OCI-LY3 (cell line): ENCODE results near the gene FBXL4.

Experiments
- H2AFZ ChIP-seq: fragments of 200-600, 300-600 bp; shearing (Covaris generic); 2 replicates; pipeline ENCODE4 v1.6.0; 2014; ENCODE audit warnings: antibody characterized with exemption, low read depth, low read length
- H3K27ac ChIP-seq: fragments of 200-600, 300-600 bp; sonication (generic); 2 replicates; pipeline ENCODE4 v1.5.1; 2014; ENCODE audit warnings: mild to moderate bottlenecking, low read length, moderate library complexity, mixed read lengths
- H3K27me3 ChIP-seq: fragments of 200-600, 300-600 bp; sonication (generic); 2 replicates; pipeline ENCODE4 v1.6.1; 2014; ENCODE audit warnings: low read depth, low read length, mixed read lengths
- H3K36me3 ChIP-seq: fragments of 200-600, 300-600 bp; sonication (generic); replicated peaks from 2 replicates; pipeline ENCODE3; 2014; ENCODE audit warnings: low read depth, low read length, mixed read lengths
- H3K4me1 ChIP-seq: fragments of 300-600, 200-600 bp; sonication (generic); 2 replicates; pipeline ENCODE4 v1.6.1; 2014; ENCODE audit warnings: low read length, mixed read lengths
- H3K4me2 ChIP-seq: fragments of 200-600, 300-600 bp; sonication (generic); 2 replicates; pipeline ENCODE4 v1.6.1; 2014; ENCODE audit warnings: low read length, mixed read lengths
- H3K4me3 ChIP-seq: fragments of 300-600, 200-600 bp; sonication (generic); 2 replicates; pipeline ENCODE4 v1.5.1; 2014; ENCODE audit warnings: antibody characterized with exemption, mild to moderate bottlenecking, low read length, moderate library complexity
- H3K79me2 ChIP-seq: fragments of 300-600, 200-600 bp; shearing (Covaris generic); 2 replicates; pipeline ENCODE4 v1.6.1; 2014; ENCODE audit warnings: mild to moderate bottlenecking, low read length, mixed read lengths
- H3K9ac ChIP-seq: fragments of 300-600, 200-600 bp; shearing (Covaris generic); 2 replicates; pipeline ENCODE4 v1.6.0; 2014; ENCODE audit warnings: mild to moderate bottlenecking, low read length, moderate library complexity
- H3K9me3 ChIP-seq: fragments of 200-600, 300-600 bp; shearing (Covaris generic); 2 replicates; pipeline ENCODE4 v1.6.1; 2014; ENCODE audit warnings: low read length, mixed read lengths; ENCODE audit not compliant: insufficient read depth
- H4K20me1 ChIP-seq: fragments of 200-600, 300-600 bp; sonication (generic); 2 replicates; pipeline ENCODE4 v1.6.1; 2016; ENCODE audit warnings: low read length, mixed read lengths; ENCODE audit not compliant: insufficient read depth
- CTCF ChIP-seq: fragments of 200-600, 300-600 bp; sonication (generic); IDR thresholded peaks from 2 replicates; pipeline ENCODE4 v1.5.1; 2014; ENCODE audit warnings: antibody characterized with exemption, low read length, low read depth
- EZH2phosphoT487 ChIP-seq: fragments of 200-600 bp; shearing (Covaris generic); IDR thresholded peaks from 2 replicates; pipeline ENCODE4 v1.6.1; 2018; ENCODE audit warnings: antibody characterized with exemption, mixed run types, low read depth

The FBXL4 gene

GRCh38 chr6:98944598-98945081 lies 3.1 kb downstream of the FBXL4 start:
- H2AFZ ChIP-seq = no peak overlapping the region
- peaks cover 15% of the 10 kb centered on the region for H3K36me3 ChIP-seq
- H3K9ac ChIP-seq = no peak overlapping the region
- H3K79me2 ChIP-seq = peaks cover 65% of the 10 kb centered on the region
- H3K4me2 ChIP-seq = no peak overlapping the region
- H3K4me3 ChIP-seq = no peak overlapping the region
- no peak overlapping the region for H3K27ac ChIP-seq
- H3K9me3 ChIP-seq = peaks cover 6% of the 10 kb centered on the region; the same call in 1 of the 2 replicates
- H3K4me1 ChIP-seq = peaks cover 14% of the 10 kb centered on the region
- no peaks in the 10 kb centered on the region for H4K20me1 ChIP-seq
- no peaks in the 10 kb centered on the region for H3K27me3 ChIP-seq
- no peak for TF ChIP-seq CTCF
- TF ChIP-seq EZH2phosphoT487 = no peak

GRCh38 chr6:98944168-98944567 lies 3.6 kb downstream of the FBXL4 start:
- Histone ChIP-seq H3K9ac (no peak overlapping the region), H3K27me3 (no peaks in the 10 kb centered on the region), H2AFZ (no peak overlapping the region), H3K36me3 (peaks cover 15% of the 10 kb centered on the region), H4K20me1 (no peaks in the 10 kb centered on the region), H3K4me1 (peaks cover 14% of the 10 kb centered on the region), H3K4me3 (no peak overlapping the region), H3K4me2 (no peak overlapping the region), H3K27ac (no peak overlapping the region), H3K79me2 (peaks cover 65% of the 10 kb centered on the region), H3K9me3 (peaks cover 6% of the 10 kb centered on the region; the same call in 1 of the 2 replicates)
- TF ChIP-seq EZH2phosphoT487 = no peak
- no peak for TF ChIP-seq CTCF

DNA sequence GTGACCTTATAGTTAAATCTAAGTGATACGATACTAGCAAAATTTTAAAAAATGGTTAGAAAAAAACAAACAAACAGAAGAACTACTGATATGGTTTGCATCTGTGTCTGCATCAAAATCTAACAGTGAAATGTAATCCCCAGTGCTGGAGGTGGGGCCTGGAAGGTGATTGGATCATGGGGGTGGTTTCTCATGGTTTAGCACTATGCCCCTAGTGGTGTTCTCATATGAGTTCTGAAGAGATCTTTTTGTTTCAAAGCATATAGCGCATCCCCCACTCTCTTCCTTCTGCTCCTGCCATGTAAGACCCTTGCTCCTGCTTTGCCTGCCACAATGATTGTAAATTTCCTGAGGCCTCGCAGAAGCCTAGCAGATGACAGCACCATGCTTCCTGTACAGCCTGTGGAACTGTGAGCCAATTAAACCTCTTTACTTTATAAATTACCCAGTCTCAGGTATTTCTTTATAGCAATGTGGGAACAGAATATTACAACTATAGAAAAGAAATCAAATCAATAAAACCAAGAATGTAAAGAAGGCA lies 5.4 kb downstream of the FBXL4 start:
- Histone ChIP-seq H3K4me2 (no peak overlapping the region), H3K9ac (no peak overlapping the region), H3K79me2 (peaks cover 64% of the 10 kb centered on the region), H3K27ac (no peak overlapping the region), H3K4me3 (no peak overlapping the region), H3K4me1 (peaks cover 14% of the 10 kb centered on the region), H4K20me1 (no peaks in the 10 kb centered on the region), H3K9me3 (peaks cover 6% of the 10 kb centered on the region; the same call in 1 of the 2 replicates), H3K27me3 (no peaks in the 10 kb centered on the region), H2AFZ (no peak overlapping the region), H3K36me3 (peaks cover 15% of the 10 kb centered on the region)
- TF ChIP-seq CTCF (no peak), EZH2phosphoT487 (no peak)

GRCh38 chr6:98941319-98941718 lies 6.4 kb downstream of the FBXL4 start:
- Histone ChIP-seq H3K4me1 (peaks cover 13% of the 10 kb centered on the region), H3K4me3 (no peak overlapping the region), H3K79me2 (peaks cover 54% of the 10 kb centered on the region), H3K27me3 (no peaks in the 10 kb centered on the region), H4K20me1 (no peaks in the 10 kb centered on the region), H3K4me2 (no peak overlapping the region), H3K9me3 (peaks cover 6% of the 10 kb centered on the region; the same call in 1 of the 2 replicates), H2AFZ (no peak overlapping the region), H3K27ac (no peak overlapping the region), H3K9ac (no peak overlapping the region), H3K36me3 (peaks cover 15% of the 10 kb centered on the region)
- TF ChIP-seq CTCF (no peak), EZH2phosphoT487 (no peak)
